ENCODE results near the gene ISM2. TPM values are rescaled to one million over a fixed set of nuclear protein-coding genes. Genes with fewer than 3 reads are reported as not detected.

The ISM2 gene
- total RNA-seq, 2 donors from 2014 or later = 0.48 to 0.94 TPM

DNA sequence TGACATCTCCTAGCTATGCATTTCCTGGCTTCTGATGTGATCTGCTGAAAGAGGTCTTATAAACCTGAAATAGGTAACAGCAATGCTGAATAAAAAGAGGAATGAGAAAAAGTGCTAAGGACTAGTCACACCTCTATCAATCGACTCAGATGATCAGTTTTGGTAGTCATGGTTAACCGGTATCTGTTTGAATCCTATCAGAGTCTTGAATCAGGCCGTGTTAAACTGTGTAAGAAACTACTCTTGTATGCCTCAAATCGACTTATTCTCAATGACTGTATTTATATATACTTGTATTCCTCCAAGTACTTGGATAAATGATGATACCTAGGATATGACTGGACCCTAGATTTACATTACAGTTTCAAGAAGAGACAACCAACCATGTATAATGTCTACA, 10.8 kb upstream of the ISM2 start:
- DNase-seq (ENCODE audit: low spot score) = no peak
- Histone ChIP-seq H3K27me3 (no peaks in the 10 kb centered on the region), H3K27ac (no peak overlapping the region), H3K4me1 (no peaks in the 10 kb centered on the region), H3K9me3 (no peaks in the 10 kb centered on the region), H3K4me3 (no peak overlapping the region), H3K36me3 (peaks cover 17% of the 10 kb centered on the region)
- TF ChIP-seq, protein P1, sequence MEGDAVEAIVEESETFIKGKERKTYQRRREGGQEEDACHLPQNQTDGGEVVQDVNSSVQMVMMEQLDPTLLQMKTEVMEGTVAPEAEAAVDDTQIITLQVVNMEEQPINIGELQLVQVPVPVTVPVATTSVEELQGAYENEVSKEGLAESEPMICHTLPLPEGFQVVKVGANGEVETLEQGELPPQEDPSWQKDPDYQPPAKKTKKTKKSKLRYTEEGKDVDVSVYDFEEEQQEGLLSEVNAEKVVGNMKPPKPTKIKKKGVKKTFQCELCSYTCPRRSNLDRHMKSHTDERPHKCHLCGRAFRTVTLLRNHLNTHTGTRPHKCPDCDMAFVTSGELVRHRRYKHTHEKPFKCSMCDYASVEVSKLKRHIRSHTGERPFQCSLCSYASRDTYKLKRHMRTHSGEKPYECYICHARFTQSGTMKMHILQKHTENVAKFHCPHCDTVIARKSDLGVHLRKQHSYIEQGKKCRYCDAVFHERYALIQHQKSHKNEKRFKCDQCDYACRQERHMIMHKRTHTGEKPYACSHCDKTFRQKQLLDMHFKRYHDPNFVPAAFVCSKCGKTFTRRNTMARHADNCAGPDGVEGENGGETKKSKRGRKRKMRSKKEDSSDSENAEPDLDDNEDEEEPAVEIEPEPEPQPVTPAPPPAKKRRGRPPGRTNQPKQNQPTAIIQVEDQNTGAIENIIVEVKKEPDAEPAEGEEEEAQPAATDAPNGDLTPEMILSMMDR (IDR thresholded peaks at IDR 0.05) = no peak

DNA sequence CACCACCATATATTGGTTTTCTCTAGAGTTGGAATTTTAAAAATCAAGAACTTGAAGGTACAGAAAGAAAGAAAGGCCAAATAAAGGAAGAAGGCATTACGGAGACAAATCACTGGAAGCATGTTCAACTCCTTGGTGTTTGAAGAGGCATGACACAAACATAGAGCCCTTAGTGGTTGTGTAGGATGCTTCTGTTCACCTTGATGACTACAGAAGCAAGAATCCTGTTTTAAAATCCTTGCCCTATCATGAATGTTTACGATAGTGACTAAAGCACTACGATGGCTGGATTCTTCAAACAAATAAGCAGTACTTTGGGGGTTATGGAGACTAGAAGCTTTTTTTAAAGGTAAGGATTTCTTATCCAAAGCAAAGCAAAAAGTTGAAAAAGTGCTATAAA, 10.3 kb upstream of the ISM2 start:
- Histone ChIP-seq H3K27me3 (no peaks in the 10 kb centered on the region), H3K36me3 (peaks cover 12% of the 10 kb centered on the region), H3K4me1 (no peaks in the 10 kb centered on the region), H3K27ac (no peak overlapping the region), H3K9me3 (no peaks in the 10 kb centered on the region), H3K4me3 (no peak overlapping the region)
- DNase-seq (ENCODE audit: low spot score) = no peak
- TF ChIP-seq, protein P1 (IDR thresholded peaks at IDR 0.05) = no peak

DNA sequence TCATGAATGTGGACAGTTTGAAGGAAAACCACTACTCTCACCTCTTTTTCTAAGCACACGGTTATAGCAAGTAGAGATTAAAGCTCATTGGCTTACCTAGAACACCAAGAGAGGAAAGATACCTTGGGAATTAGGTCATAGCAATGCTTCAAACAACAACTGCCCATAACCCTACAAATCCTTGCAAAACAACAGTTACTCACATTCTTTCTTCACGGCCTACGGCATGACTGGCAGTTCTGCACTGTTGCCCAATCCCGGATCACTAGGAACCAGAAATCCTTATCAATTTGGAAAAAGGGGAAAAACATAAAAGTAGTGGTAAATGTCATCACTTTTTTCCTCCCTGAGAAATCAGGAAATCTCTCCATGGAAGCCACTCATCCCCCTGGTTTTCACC, 9.6 kb upstream of the ISM2 start:
- Histone ChIP-seq H3K27me3 (no peaks in the 10 kb centered on the region), H3K9me3 (peaks cover 0 to 5% of the 10 kb centered on the region in 2 donors), H3K27ac (no peak overlapping the region), H3K36me3 (peaks cover 12% of the 10 kb centered on the region), H3K4me1 (no peaks in the 10 kb centered on the region), H3K4me3 (no peak overlapping the region)
- TF ChIP-seq, protein P1 (IDR thresholded peaks at IDR 0.05) = no peak
- DNase-seq (ENCODE audit: low spot score) = no peak

DNA sequence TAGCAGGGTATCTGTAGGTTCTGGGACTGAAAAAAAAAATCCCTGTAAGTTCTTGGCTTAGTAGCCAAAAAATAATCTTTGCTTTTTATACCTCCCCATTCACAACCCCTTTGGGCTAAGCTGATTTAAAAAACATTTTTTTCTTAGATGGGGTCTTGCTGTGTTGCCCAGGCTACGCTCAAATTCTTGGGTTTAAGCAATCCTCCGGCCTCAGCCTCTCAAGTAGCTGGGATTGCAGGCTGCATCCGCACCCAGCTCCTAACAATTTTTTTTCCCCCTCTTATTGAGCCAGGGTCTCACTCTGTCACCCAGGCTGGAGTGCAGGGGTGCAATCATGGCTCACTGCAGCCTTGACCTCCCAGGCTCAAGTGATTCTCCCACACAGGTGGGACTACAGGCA, 9.1 kb upstream of the ISM2 start:
- H3K4me3 ChIP-seq = no peak overlapping the region
- H3K9me3 ChIP-seq = peaks cover 0 to 8% of the 10 kb centered on the region in 2 donors
- TF ChIP-seq, protein P1 (IDR thresholded peaks at IDR 0.05) = no peak
- peaks cover 12% of the 10 kb centered on the region for H3K36me3 ChIP-seq
- no peak overlapping the region for H3K27ac ChIP-seq
- H3K4me1 ChIP-seq = no peaks in the 10 kb centered on the region
- no peak for DNase-seq (ENCODE audit: low spot score)
- no peaks in the 10 kb centered on the region for H3K27me3 ChIP-seq

DNA sequence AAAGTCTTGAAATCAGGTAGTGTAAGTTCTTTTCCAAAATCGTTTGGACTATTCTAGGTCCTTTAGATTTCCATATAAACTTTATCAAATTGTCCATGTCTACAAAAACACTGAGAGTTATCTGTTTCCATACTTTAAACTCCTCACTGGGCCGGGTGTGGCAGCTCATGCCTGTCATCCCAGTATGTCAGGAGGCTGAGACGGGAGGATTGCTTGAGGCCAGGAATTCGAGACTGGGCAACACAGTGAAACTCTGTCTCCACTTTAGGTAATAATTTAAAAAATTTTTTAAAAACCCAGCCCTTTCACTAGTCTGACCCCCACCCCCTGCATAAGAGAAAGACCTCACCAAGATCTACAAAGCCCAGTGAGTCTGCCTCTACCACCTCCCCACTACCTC, 6.4 kb upstream of the ISM2 start:
- Histone ChIP-seq H3K36me3 (no peaks in the 10 kb centered on the region), H3K4me1 (no peaks in the 10 kb centered on the region), H3K27ac (no peak overlapping the region), H3K27me3 (no peaks in the 10 kb centered on the region), H3K9me3 (peaks cover 0 to 8% of the 10 kb centered on the region in 2 donors), H3K4me3 (no peak overlapping the region)
- DNase-seq (ENCODE audit: low spot score) = no peak
- TF ChIP-seq, protein P1 (IDR thresholded peaks at IDR 0.05) = no peak

DNA sequence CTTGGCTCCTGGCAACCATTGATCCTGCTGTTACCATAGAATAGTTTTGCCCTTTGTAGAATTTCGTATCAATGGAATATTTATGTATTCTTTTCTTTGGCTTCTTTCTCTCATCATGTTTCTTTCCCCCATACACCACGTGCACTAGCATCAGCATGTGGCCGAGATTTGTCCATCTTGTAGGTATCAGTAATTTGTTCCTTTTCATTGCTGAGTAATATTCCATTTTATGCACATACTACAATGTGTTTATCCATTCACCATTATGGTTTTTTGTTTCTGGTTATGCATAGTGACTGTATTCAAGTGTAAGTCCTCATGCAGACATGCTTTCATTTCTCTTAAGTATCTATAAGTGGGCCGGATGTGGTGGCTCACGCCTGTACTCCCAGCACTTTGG, 4.5 kb upstream of the ISM2 start:
- no peak overlapping the region for H3K27ac ChIP-seq
- H3K4me3 ChIP-seq = no peak overlapping the region
- peaks cover 7 to 11% of the 10 kb centered on the region in 2 donors for H3K27me3 ChIP-seq
- no peak for DNase-seq (ENCODE audit: low spot score)
- peaks cover 0 to 8% of the 10 kb centered on the region in 2 donors for H3K9me3 ChIP-seq
- H3K36me3 ChIP-seq = no peaks in the 10 kb centered on the region
- peaks cover 0 to 11% of the 10 kb centered on the region in 2 donors for H3K4me1 ChIP-seq
- TF ChIP-seq, protein P1 (IDR thresholded peaks at IDR 0.05) = no peak

Data from right atrium auricular region (tissue), 2 donors.